Measurements from ENCODE around the gene C6orf52.
A peak's percentile ranks its signal among the peaks of the same experiment; 100 is the strongest.
"Not testable (repeated sequence)": the region's sequence is repeated elsewhere in the genome, so short reads cannot be mapped to it uniquely, and the experiment has no call there.

The C6orf52 gene

DNA sequence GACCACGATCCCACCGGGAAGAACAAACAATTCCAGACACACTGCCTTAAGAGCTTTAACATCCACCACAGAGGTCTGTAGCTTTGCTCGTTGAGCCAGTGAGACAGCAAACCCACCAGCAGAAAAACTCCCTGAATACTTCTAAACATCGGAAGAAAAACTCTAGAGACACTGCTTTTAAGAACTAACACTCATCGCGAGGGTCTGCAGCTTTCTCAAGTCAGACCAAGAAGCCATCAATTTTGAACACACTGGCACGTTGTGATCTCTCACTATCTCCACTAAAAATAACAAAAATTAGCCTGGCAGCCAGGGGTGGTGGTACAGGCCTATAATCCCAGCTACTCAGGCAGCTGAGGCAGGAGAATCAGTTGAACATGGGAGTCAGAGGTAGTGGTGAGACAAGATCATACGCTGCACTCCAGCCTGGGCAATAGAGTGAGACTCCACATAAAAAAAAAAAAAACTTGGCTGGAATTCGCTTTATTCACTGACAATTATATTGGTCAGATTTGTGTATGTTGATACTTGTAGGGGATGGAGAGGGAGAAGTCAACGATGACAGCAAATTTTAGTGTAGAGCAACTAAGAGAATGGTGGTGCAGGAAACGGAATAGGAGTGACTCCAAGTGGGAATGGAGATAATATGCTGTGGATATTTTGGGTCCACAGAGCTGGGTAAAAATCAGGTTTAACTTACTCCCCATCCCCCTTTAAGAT lies 27.6 kb upstream of the C6orf52 start:
- DNase-seq (ENCODE audit: insufficient read length, low spot score), result no peak
- no peak for TF ChIP-seq POLR2A (IDR thresholded peaks at IDR 0.05; ENCODE audit: low read depth, low read length)
- no peak for FAIRE-seq

DNA sequence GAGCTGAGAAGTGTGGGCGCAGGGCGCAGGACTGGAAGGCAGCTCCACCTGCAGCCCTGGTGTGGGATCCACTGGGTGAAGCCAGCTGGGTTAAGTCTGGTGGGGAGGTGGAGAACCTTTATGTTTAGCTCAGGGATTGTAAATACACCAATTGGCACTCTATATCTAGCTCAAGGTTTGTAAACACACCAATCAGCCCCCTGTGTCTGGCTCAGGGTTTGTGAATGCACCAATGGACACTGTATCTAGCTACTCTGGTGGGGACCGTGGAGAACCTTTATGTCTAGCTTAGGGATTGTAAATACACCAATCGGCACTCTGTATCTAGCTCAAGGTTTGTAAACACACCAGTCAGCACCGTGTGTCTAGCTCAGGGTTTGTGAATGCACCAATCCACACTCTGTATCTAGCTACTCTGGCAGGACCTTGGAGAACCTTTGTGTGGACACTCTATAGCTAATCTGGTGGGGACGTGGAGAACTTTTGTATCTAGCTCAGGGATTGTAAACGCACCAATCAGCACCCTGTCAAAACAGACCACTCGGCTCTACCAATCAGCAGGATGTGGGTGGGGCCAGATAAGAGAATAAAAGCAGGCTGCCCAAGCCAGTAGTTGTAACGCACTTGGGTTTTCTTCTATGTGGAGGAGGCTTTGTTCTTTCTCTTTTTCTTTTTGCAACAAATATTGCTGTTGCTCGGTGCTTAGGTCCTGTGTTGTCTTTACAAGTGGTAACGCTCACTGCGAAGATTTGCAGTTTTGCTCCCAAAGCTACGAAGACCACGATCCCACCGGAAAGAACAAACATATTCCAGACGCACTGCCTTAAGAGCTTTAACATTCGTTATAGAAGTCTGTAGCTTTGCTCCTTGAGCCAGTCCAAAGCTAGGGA lies 26.8 kb upstream of the C6orf52 start:
- FAIRE-seq, result not testable (repeated sequence)

DNA sequence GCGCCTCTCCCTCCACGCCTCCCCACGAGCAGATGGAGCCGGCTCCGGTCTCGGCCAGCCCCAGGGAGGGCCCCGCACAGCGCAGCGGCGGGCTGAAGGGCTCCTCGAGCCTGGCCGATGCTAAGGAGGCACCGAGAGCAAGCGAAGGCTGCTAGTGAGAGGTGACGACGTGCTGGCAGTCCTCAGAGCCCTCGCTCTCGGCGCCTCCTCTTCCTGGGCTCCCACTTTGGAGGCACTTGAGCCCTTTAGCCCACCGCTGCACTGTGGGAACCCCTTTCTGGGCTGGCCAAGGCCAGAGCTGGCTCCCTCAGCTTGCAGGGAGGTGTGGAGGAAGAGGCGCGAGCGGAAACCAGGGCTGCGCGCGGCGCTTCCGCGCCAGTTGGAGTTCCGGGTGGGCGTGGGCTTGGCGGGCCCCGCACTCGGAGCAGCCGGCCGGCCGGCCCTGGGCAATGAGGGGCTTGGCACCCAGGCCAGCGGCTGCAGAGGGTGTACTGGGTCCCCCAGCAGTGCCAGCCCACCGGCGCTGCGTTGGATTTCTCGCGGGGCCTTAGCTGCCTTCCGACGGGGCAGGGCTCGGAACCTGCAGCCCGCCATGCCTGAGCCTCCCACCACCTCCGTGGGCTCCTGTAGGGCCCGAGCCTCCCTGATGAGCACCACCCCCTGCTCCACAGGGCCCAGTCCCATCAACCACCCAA lies 26.0 kb upstream of the C6orf52 start:
- TF ChIP-seq POLR2A (IDR thresholded peaks at IDR 0.05; ENCODE audit: low read depth, low read length), result peak; percentile 44; the same call in 1 of the 2 replicates
- FAIRE-seq (no peak), DNase-seq (ENCODE audit: insufficient read length, low spot score) (no peak)

More for the DNA sequence above, 26.8 kb upstream of the C6orf52 start:
- not testable (repeated sequence) for DNase-seq (ENCODE audit: insufficient read length, low spot score)

DNA sequence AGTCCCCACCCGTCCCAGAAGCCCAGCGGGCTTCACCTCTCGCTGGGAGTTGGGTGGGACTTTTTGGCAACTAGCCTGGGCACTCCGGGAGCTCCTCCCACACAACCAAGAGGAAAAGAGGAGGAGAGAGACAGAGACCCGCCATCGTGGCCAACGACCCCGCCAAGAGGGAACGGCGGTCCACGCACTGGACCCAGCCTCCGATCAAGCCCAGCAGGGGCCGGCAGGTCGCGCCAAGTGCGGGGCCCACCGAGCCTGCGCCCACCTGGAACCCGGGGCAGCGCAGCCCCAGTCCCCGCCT lies 25.5 kb upstream of the C6orf52 start:
- TF ChIP-seq POLR2A (IDR thresholded peaks at IDR 0.05; ENCODE audit: low read depth, low read length), result no peak
- no peak for FAIRE-seq
- DNase-seq (ENCODE audit: insufficient read length, low spot score), result no peak

DNA sequence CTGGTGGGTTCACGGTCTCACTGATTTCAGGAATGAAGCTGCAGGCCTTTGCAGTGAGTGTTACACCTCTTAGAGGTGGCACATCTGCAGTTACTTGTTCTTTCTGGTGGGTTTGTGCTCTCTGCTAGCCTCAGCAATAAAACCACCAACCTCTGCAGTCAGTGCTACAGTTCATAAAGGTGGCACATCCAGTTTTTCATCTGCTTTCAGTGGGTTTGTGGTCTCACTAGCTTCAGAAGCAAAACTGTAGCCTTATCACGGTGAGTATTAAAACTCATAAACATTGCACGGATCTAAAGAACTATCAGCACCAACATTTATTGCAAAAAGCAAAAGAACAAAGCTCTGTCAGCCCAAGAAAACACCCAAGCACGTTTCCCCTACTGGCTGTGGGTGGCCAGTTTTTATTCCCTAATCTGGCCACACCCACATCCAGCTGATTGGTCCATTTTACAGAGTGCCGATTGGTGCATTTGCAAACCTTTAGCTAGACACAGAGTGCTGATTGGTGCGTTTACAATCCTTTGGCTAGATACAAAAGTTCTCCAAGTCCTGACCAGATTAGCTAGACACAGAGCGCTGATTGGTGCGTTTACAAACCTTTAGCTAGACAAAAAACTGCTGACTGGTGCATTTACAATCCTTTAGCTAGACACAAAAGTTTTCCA lies 25.0 kb upstream of the C6orf52 start:
- DNase-seq (ENCODE audit: insufficient read length, low spot score) (no peak), FAIRE-seq (no peak)
- no peak for TF ChIP-seq POLR2A (IDR thresholded peaks at IDR 0.05; ENCODE audit: low read depth, low read length)

DNA sequence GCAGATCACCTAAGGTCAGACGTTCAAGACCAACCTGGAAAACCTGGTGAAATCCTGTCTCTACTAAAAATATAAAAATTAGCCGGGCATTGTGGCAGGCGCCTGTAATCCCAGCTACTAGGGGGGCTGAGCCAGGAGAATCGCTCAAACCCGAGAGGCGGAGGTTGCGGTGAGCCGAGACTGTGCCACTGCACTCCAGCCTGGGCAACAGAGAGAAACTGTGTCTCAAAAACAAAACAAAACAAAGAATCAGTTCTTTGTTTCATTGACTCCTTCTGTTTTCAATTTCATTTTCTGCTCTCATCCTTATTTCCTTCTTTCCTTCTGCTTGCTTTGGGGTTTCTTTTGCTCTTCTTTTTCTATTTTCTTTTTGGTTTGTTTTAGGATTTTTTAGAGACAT lies 19.5 kb upstream of the C6orf52 start:
- FAIRE-seq, result no peak
- no peak for DNase-seq (ENCODE audit: insufficient read length, low spot score)
- TF ChIP-seq POLR2A (IDR thresholded peaks at IDR 0.05; ENCODE audit: low read depth, low read length), result no peak

DNA sequence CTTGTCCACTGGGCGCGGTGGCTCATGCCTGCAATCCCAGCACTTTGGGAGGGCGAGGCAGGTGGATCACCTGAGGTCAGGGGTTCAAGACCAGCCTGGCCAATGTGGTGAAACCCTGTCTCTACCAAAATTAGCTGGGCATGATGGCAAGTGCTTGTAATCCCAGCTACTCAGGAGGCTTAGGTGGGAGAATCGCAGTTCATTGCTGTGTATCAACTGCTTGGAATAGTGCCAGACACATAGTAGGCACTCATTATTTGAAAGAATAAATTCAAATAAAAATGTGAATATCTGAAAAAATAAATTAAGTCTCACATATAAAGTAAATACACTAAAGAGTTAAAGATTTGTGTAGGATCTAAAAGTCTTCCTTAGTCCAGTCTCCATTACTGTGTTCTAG lies 2.2 kb upstream of the C6orf52 start:
- TF ChIP-seq POLR2A (IDR thresholded peaks at IDR 0.05; ENCODE audit: low read depth, low read length), result no peak
- no peak for FAIRE-seq
- no peak for DNase-seq (ENCODE audit: insufficient read length, low spot score)

DNA sequence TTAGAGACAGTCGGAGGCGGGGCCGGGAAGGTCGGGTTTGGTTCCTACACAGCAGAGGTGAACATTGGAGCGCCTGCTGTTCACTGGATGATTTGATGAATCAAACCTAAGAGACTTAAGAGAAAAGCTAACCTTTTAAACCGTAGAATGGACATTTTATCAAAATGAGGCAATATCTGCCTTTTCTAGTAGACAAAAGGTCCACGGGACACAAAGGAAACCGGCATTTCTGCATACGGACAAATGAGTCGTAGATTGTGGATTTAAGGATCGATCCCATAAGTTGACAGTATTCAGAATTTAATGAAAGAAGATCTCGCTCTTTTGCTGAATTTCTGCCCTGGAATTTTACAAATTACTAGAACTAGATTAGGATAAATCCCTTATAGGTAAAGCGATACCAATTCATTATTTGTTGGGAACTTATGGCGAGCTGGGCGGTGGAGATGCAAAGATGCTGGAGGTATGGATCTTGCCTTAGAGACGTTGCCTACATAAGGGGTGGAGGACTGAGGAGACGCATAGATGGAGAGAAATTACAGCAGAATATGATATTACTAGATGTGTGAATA lies 756 bp upstream of the C6orf52 start:
- FAIRE-seq (no peak), DNase-seq (ENCODE audit: insufficient read length, low spot score) (no peak)
- TF ChIP-seq POLR2A (IDR thresholded peaks at IDR 0.05; ENCODE audit: low read depth, low read length), result no peak

DNA sequence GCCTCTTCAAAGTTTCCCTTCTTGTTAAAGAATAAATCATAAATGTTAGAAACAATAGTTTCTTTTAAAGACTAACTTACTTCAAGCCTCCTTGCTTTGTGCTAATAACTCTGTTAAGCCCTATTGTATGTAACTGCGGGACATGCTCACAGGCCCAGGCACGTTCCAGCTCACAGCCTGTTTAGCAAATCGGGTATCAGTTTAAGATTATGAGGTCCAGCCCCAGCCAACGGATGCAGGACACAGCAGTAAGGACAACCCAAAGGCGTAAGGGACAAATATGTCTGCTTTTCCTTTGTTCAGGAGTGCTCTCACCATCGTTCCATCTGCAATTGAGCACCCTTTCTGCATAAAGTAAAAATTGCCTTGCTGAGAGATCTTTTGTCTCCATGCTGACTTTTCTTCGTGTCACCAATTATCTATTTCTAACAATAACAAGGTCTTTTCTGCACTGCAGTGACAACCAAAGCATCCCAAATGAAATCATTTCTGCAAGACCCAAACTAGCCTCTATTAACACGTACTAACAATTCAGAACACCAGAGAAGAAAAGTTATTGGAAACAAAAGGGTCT lies 1.4 kb downstream of the C6orf52 start:
- FAIRE-seq, result no peak
- DNase-seq (ENCODE audit: insufficient read length, low spot score), result no peak
- TF ChIP-seq POLR2A (IDR thresholded peaks at IDR 0.05; ENCODE audit: low read depth, low read length), result no peak

DNA sequence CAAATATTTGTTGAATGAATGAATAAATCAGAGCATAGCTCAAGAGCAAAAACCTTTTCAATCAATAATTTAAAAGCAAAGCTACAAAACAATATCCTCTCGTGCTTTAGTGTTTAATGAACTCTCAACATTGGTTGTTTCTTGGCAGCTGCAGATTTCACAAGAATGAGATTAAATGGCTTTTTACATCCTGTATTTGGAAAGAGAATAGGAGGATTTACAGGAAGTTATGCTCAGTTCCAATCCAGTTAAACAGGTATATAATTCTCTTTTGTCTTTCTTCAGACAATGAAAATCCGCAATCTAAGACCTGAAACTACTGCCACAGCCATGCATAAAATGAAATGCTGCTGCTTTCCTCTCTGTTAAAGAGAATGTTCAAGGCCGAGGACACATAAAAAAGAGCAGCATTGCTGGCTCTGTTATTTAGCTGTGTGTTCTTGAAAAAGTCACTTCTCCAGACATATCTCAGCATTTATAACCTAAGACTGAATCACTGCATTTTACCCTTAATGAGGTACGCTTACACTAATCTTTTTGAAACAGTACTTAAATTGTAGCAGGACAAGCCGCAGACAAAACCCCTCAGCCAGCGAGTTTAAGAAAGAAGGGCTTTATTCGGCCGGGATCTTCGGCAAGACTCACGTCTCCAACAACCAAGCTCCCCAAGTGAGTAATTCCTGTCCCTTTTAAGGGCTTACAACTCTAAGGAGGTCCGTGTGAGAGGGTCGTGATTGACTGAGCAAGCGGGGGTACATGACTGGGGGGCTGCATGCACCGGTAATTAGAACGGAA lies 3.6 kb downstream of the C6orf52 start:
- FAIRE-seq, result no peak
- TF ChIP-seq POLR2A (IDR thresholded peaks at IDR 0.05; ENCODE audit: low read depth, low read length), result no peak
- no peak for DNase-seq (ENCODE audit: insufficient read length, low spot score)

DNA sequence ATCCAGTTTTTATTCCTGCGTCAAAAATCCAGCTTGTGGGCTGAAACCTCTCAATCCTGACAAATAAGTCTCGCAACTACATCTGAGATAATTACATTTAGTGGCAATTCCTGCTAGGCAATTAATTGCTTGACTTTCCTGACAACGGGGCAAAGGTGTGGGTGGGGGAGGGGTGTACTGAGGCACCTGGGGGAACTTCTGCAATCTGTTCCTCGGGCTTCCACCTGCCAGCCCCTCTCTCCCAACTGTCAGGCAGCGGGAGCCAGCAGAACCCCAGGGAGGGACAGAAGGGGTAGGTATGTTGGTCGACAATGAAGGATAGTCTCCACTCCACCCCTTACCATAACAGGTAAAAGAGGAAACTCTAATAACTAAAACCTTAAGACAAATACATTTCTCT lies 6.8 kb downstream of the C6orf52 start:
- FAIRE-seq (no peak), DNase-seq (ENCODE audit: insufficient read length, low spot score) (no peak)
- no peak for TF ChIP-seq POLR2A (IDR thresholded peaks at IDR 0.05; ENCODE audit: low read depth, low read length)

DNA sequence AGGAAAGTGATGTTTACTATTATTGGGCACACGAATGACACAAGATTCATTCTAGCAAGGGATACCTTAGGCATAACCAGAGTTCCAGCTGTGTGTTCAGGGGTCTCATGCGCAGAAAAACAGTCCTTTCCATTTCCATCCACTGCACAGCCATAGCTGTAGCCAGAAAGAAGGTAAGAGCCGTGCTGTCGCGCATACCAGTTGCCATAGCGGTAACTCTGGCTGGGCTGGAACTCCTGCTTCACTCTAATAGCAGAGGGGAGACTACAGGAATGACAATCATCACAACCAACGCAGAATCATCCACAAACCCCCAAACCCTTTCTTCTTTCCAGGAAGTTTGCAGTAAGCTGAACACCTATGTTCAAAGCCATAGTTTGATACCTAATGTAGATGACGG lies 7.5 kb downstream of the C6orf52 start:
- no peak for FAIRE-seq

More for the DNA sequence above, 7.5 kb downstream of the C6orf52 start:
- no peak for TF ChIP-seq POLR2A (IDR thresholded peaks at IDR 0.05; ENCODE audit: low read depth, low read length)
- DNase-seq (ENCODE audit: insufficient read length, low spot score), result no peak

All from H54 (cell line).